ENCODE data around the gene RFX2.

The RFX2 gene

DNA sequence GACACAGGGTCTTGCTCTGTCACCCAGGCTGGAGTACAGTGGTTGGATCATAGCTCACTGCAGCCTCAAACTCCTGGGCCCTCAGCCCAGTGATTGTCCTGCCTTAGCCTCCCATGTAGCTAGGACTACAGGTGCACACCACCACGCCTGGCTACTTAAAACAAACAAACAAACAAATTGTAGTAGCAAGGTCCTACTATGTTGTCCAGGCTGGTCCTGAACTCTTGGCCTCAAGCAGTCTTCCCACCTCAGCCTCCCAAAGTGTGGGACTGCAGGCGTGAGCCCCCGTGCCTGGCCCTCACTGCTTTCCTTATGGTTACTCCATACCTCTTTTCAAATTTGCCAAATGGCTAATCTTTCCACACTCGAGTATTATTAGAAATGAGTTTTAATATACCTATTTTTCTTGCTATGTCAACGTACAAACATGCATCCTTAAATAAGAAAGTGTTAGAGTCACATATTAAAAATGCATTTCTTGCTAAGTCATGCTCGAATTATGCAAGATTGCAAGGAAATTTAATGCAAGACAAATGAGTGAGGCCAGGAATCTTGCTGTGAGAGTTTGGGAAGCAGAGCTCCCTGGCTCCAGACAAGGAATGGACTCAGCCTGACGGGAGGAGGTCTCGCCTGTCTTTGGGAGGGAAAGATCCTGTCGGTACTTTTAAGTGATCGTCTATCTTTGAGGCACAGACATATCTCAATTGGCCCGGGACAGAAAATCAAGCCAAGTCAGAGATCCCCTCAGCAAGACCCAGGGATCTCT is 39.4 kb downstream of the RFX2 start:
- ChIA-PET CTCF (interaction anchor here (1.2 kb wide), 1 partner anchor 9 kb away, joined by 3 read pairs; no protein-coding TSS in a partner anchor), POLR2A (interaction anchor here (1.4 kb wide), 1 partner anchor 22 kb away, joined by 4 read pairs; no protein-coding TSS in a partner anchor)
- peak; percentile 81 for DNase-seq (ENCODE audit: low read depth, low spot score)
- TF ChIP-seq, protein P1, sequence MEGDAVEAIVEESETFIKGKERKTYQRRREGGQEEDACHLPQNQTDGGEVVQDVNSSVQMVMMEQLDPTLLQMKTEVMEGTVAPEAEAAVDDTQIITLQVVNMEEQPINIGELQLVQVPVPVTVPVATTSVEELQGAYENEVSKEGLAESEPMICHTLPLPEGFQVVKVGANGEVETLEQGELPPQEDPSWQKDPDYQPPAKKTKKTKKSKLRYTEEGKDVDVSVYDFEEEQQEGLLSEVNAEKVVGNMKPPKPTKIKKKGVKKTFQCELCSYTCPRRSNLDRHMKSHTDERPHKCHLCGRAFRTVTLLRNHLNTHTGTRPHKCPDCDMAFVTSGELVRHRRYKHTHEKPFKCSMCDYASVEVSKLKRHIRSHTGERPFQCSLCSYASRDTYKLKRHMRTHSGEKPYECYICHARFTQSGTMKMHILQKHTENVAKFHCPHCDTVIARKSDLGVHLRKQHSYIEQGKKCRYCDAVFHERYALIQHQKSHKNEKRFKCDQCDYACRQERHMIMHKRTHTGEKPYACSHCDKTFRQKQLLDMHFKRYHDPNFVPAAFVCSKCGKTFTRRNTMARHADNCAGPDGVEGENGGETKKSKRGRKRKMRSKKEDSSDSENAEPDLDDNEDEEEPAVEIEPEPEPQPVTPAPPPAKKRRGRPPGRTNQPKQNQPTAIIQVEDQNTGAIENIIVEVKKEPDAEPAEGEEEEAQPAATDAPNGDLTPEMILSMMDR (IDR thresholded peaks at IDR 0.05; ENCODE audit: insufficient read depth, low read length, missing control alignments): no peak
- H3K4me3 ChIP-seq (ENCODE audit: low read depth, low read length): no peak overlapping the region

DNA sequence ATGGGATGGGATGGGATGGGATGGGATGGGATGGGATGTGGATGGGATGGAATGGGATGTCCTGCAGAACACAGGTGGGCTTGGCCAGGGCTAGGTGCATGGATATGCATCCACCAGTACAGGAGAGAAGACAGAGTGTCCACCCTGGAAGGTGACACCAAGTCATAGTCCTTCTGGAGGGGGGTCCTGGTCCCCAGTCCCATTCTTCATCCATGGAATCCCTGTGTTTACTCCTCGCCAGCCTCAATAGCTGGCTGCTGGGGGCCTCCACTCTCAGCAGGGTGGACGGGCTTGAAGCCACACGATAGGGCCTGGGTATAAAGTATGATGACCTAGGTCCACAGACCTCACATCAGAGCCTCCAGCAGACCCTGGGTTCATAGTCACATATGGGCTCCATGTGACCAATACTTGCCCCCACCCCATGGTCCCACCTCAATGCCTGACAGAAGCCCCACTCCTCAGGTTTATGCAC is 40.1 kb downstream of the RFX2 start:
- no peak overlapping the region for H3K4me3 ChIP-seq (ENCODE audit: low read depth, low read length)

DNA sequence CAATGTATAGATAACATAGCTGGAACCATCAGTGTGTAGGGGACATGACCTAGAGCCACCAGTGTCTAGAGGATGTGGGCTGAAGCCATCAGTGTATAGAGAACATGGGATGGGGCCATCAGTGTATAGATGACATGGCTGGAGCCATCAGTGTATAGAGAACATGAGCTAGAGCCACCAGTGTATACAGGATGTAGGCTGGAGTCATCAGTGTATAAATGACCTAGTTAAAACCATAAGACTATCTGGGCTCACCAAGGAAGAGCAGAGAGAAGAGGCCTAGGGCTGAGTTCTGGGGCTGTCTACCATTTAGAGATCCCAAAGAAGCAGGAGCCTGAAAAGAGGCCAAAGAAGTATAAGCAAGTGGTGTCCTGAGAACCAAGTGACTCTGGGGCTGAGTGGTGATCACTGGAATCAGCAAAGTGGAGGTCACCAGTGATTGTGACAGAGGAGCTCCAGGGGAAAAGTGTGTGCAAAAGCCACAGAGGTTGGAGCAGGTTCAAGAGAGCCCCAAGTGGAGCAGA is 41.0 kb downstream of the RFX2 start:
- TF ChIP-seq, protein P1 (IDR thresholded peaks at IDR 0.05; ENCODE audit: insufficient read depth, low read length, missing control alignments): no peak
- CTCF ChIA-PET: no interaction called here
- no peak for DNase-seq (ENCODE audit: low read depth, low spot score)
- POLR2A ChIA-PET: no interaction called here
- H3K4me3 ChIP-seq (ENCODE audit: low read depth, low read length): no peak overlapping the region

More for the DNA sequence above, 40.1 kb downstream of the RFX2 start:
- DNase-seq (ENCODE audit: low read depth, low spot score): no peak
- ChIA-PET CTCF (no interaction called here), POLR2A (no interaction called here)
- TF ChIP-seq, protein P1 (IDR thresholded peaks at IDR 0.05; ENCODE audit: insufficient read depth, low read length, missing control alignments): no peak

DNA sequence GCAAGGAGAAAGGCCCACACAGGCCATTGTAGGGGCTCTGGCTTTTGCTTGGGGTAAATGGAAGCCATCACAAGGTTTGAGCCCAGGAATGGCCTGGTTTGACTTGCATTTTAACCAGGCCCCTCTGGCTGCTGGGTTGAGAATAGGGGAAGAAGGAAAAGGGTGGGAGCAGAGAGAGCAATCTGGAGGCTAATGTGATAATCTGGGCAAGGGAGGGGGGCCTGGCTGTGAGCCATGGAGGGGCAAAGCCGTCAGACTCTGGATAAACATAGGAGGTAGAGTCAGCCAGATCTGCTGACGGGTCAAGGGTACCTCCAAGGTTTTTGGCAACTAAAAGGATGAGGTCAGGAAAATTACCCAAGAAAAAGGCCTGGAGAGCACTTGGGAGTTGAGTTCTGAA is 41.6 kb downstream of the RFX2 start:
- ChIA-PET POLR2A (no interaction called here), CTCF (interaction anchor here (0.7 kb wide), 1 partner anchor 20 kb away, joined by 3 read pairs; no protein-coding TSS in a partner anchor)
- no peak for DNase-seq (ENCODE audit: low read depth, low spot score)
- TF ChIP-seq, protein P1 (IDR thresholded peaks at IDR 0.05; ENCODE audit: insufficient read depth, low read length, missing control alignments): no peak
- H3K4me3 ChIP-seq (ENCODE audit: low read depth, low read length): no peak overlapping the region

DNA sequence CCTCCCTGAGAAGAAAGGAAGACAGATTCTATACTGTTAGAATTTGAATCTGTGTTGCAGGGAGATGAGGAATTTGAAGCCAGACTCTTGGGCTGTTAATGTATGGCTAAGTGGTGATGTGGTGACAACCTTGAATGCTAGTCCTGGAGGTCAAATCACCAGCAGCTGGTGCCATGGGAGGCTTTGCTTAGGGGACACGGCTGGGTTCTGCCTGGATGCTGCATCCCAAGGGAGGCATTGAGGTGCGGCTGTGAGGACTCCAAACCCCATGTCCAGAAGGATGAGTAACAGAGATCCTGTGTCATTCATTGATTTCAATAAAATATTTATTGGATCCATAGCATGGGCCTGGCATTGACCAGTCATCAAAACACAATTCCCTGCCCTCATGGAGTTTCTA is 42.3 kb downstream of the RFX2 start:
- ChIA-PET POLR2A (no interaction called here), CTCF (interaction anchor here (1.1 kb wide), 2 partner anchors 8 to 19 kb away, joined by 4 to 6 read pairs; no protein-coding TSS in a partner anchor)
- no peak for DNase-seq (ENCODE audit: low read depth, low spot score)
- TF ChIP-seq, protein P1 (IDR thresholded peaks at IDR 0.05; ENCODE audit: insufficient read depth, low read length, missing control alignments): no peak
- no peak overlapping the region for H3K4me3 ChIP-seq (ENCODE audit: low read depth, low read length)
